ENCODE data around the gene NLK.
"Not testable (repeated sequence)": the region's sequence is repeated elsewhere in the genome, so short reads cannot be mapped to it uniquely, and the experiment has no call there.

NLK gene

GRCh38 chr17:28141773-28142172 lies 99.3 kb downstream of the NLK start:
- no peak for TF ChIP-seq CTCF (IDR thresholded peaks at IDR 0.05; ENCODE audit: control insufficient read depth, extremely low read depth, insufficient read depth)
- no peak for DNase-seq (ENCODE audit: low read depth)
- no peak overlapping the region for H3K4me3 ChIP-seq (ENCODE audit: low read depth, low read length)

- H3K4me3 ChIP-seq (ENCODE audit: low read depth, low read length) = no peak overlapping the region
- TF ChIP-seq CTCF (IDR thresholded peaks at IDR 0.05; ENCODE audit: control insufficient read depth, extremely low read depth, insufficient read depth) = no peak
- no peak for DNase-seq (ENCODE audit: low read depth)
These were observed 99.8 kb downstream of the NLK start for GRCh38 chr17:28142305-28142704.

GRCh38 chr17:28144019-28144418 lies 101.5 kb downstream of the NLK start:
- DNase-seq (ENCODE audit: low read depth) = no peak
- H3K4me3 ChIP-seq (ENCODE audit: low read depth, low read length) = no peak overlapping the region
- TF ChIP-seq CTCF (IDR thresholded peaks at IDR 0.05; ENCODE audit: control insufficient read depth, extremely low read depth, insufficient read depth) = no peak

GRCh38 chr17:28145348-28145747 lies 102.9 kb downstream of the NLK start:
- no peak for TF ChIP-seq CTCF (IDR thresholded peaks at IDR 0.05; ENCODE audit: control insufficient read depth, extremely low read depth, insufficient read depth)
- no peak overlapping the region for H3K4me3 ChIP-seq (ENCODE audit: low read depth, low read length)
- DNase-seq (ENCODE audit: low read depth) = no peak

- H3K4me3 ChIP-seq (ENCODE audit: low read depth, low read length) = no peak overlapping the region
- DNase-seq (ENCODE audit: low read depth) = no peak
- TF ChIP-seq CTCF (IDR thresholded peaks at IDR 0.05; ENCODE audit: control insufficient read depth, extremely low read depth, insufficient read depth) = no peak
These were observed 104.5 kb downstream of the NLK start for GRCh38 chr17:28147017-28147416.

GRCh38 chr17:28151001-28151400 lies 108.5 kb downstream of the NLK start:
- no peak overlapping the region for H3K4me3 ChIP-seq (ENCODE audit: low read depth, low read length)
- DNase-seq (ENCODE audit: low read depth) = no peak
- no peak for TF ChIP-seq CTCF (IDR thresholded peaks at IDR 0.05; ENCODE audit: control insufficient read depth, extremely low read depth, insufficient read depth)

GRCh38 chr17:28154214-28154613 lies 111.7 kb downstream of the NLK start:
- DNase-seq (ENCODE audit: low read depth) = no peak
- no peak overlapping the region for H3K4me3 ChIP-seq (ENCODE audit: low read depth, low read length)
- no peak for TF ChIP-seq CTCF (IDR thresholded peaks at IDR 0.05; ENCODE audit: control insufficient read depth, extremely low read depth, insufficient read depth)

- not testable (repeated sequence) for DNase-seq (ENCODE audit: low read depth); H3K4me3 ChIP-seq (ENCODE audit: low read depth, low read length)
These were observed 112.9 kb downstream of the NLK start for GRCh38 chr17:28155405-28155804.

Measured in LNCaP clone FGC (cell line).